Mesothelial cell of epicardium (in vitro differentiated cells): ENCODE measurements around the gene TOLLIP. TPM values are rescaled to one million over a fixed set of nuclear protein-coding genes. Genes with fewer than 3 reads are reported as not detected.

Experiments
- DNase-seq, 2 experiments: peaks; one replicate each; pipeline ENCODE4 v3.0.0; 2021; ENCODE audit warnings: low spot score in 2 of 2; ENCODE audit not compliant: unreplicated experiment in 2 of 2
- H3K27ac Mint-ChIP-seq: 2 replicates; pipeline ENCODE4 v1.8.0; 2021; ENCODE audit warnings: mixed read lengths
- H3K27me3 Mint-ChIP-seq: 2 replicates; pipeline ENCODE4 v1.8.0; 2021; ENCODE audit warnings: low read depth, mixed read lengths
- H3K36me3 Mint-ChIP-seq: 2 replicates; pipeline ENCODE4 v1.8.0; 2021; ENCODE audit warnings: mixed read lengths
- H3K4me1 Mint-ChIP-seq: 2 replicates; pipeline ENCODE4 v1.8.0; 2021; ENCODE audit warnings: mixed read lengths
- H3K4me3 Mint-ChIP-seq: 2 replicates; pipeline ENCODE4 v1.8.0; 2021; ENCODE audit warnings: mild to moderate bottlenecking, moderate library complexity, mixed read lengths
- H3K9me3 Mint-ChIP-seq: 2 replicates; pipeline ENCODE4 v1.8.0; 2021; ENCODE audit warnings: mixed read lengths
- total RNA-seq: library from RNA; stranded (reverse); gene quantifications from 3 replicates; pipeline ENCODE4 v1.2.1, GENCODE V29; 2021
- TF ChIP-seq, protein P1 (sequence below): fragments of 200-600 bp; sonication (generic); IDR thresholded peaks from one replicate; pipeline ENCODE4 v1.5.0; 2021; ENCODE audit warnings: antibody characterized with exemption; ENCODE audit not compliant: unreplicated experiment

Gene TOLLIP
- total RNA-seq, 1 donor from 2014 or later, result 43.2 TPM

- Mint-ChIP-seq H3K4me1 (no peaks in the 10 kb centered on the region), H3K27ac (no peak overlapping the region), H3K36me3 (no peaks in the 10 kb centered on the region), H3K4me3 (no peak overlapping the region), H3K9me3 (no peaks in the 10 kb centered on the region), H3K27me3 (peaks cover 3% of the 10 kb centered on the region)
- TF ChIP-seq, protein P1, sequence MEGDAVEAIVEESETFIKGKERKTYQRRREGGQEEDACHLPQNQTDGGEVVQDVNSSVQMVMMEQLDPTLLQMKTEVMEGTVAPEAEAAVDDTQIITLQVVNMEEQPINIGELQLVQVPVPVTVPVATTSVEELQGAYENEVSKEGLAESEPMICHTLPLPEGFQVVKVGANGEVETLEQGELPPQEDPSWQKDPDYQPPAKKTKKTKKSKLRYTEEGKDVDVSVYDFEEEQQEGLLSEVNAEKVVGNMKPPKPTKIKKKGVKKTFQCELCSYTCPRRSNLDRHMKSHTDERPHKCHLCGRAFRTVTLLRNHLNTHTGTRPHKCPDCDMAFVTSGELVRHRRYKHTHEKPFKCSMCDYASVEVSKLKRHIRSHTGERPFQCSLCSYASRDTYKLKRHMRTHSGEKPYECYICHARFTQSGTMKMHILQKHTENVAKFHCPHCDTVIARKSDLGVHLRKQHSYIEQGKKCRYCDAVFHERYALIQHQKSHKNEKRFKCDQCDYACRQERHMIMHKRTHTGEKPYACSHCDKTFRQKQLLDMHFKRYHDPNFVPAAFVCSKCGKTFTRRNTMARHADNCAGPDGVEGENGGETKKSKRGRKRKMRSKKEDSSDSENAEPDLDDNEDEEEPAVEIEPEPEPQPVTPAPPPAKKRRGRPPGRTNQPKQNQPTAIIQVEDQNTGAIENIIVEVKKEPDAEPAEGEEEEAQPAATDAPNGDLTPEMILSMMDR, result no peak
- DNase-seq, result peak in 1 of 2 experiments; percentile 14
These were observed 81.2 kb downstream of the TOLLIP start for GRCh38 chr11:1228101-1228821.

DNA sequence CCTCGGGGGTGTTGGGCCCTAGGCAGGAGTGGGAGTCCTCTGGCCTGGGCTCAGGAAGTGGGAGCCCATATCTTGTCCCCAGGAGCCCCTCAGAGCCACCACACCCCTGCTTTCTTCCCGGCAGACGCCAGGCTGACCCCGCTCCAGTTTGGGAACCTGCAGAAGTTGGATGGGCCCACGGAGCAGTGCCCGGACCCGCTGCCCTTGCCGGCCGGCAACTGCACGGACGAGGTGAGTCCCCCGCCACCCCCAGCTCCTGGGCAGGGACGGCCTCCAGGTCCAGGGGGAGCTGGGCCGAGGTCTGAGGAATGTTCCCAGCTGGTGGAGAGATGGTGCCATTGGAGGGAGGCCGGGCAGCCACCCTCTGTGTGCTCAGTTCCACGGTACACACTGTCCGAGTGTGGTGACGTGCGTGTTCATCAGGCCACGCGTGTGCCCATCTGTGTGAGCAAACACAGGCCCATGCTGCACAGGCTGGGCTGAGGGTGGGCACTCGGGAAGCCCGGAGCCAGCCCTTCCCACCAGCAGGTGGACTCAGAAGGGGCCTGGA, 81.8 kb downstream of the TOLLIP start:
- Mint-ChIP-seq H3K9me3 (no peaks in the 10 kb centered on the region), H3K27me3 (peaks cover 3% of the 10 kb centered on the region), H3K36me3 (no peaks in the 10 kb centered on the region), H3K4me3 (no peak overlapping the region), H3K4me1 (no peaks in the 10 kb centered on the region), H3K27ac (no peak overlapping the region)
- TF ChIP-seq, protein P1, result no peak
- no peak for DNase-seq

DNA sequence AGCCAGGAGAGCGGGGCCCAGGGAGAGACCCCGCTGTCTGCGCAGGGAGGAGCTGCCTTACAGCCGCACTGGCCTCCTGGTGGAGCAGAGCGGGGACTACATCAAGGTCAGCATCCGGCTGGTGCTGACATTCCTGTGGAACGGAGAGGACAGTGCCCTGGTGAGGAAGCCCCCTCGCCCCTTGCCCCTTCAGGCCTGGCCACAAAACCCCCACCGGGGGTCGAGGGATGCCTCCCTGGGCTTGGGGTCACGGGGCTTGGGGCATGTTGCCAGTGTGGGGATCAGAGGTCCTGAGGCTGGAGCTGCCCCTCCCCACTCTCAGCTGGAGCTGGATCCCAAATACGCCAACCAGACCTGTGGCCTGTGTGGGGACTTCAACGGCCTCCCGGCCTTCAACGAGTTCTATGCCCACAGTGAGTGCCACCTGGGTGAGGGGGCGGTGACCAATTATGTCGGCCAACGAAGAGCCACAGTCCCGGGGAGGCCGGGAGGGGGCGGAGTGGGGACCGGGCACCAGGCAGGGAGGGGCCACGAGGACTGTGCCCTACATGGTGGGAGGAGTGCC, 82.4 kb downstream of the TOLLIP start:
- DNase-seq, result peak in 1 of 2 experiments; percentile 15
- Mint-ChIP-seq H3K9me3 (no peaks in the 10 kb centered on the region), H3K27ac (no peak overlapping the region), H3K36me3 (no peaks in the 10 kb centered on the region), H3K27me3 (peaks cover 3% of the 10 kb centered on the region), H3K4me3 (no peak overlapping the region), H3K4me1 (no peaks in the 10 kb centered on the region)
- TF ChIP-seq, protein P1, result peak; percentile 27

DNA sequence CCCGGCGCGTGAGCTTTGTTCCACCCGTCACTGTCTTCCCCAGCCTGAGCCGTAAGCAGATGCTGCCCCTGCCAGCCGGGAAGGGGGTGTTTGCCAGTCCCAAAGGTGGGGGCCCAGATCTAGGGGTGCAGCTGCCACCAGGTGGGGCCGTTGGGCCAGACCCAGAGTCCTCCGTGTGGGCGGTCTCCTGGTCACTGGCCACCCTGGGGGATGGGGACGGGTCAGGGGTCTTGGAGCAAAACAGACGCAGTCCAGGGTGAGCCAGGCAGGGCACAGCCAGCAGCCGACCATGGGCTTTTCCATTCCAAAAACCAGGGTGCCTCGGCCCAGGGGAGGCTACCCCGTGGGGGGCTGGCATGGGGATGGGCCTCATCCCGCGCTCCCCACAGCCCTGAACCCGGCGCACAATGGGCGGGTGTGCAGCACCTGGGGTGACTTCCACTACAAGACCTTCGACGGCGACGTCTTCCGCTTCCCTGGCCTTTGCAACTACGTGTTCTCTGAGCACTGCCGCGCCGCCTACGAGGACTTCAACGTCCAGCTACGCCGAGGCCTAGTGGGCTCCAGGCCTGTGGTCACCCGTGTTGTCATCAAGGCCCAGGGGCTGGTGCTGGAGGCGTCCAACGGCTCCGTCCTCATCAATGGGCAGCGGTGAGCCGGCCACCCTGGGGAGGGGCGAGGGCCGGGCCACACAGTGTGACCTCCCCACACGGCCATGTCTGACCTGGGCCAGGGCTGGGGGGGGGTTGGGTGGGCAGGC, 83.0 kb downstream of the TOLLIP start:
- TF ChIP-seq, protein P1, result no peak
- Mint-ChIP-seq H3K4me3 (no peak overlapping the region), H3K4me1 (no peaks in the 10 kb centered on the region), H3K27me3 (peaks cover 5% of the 10 kb centered on the region), H3K27ac (no peak overlapping the region), H3K36me3 (no peaks in the 10 kb centered on the region), H3K9me3 (no peaks in the 10 kb centered on the region)
- peak; percentile 18 to 39 for DNase-seq

GRCh38 chr11:1225386-1226225, 83.8 kb downstream of the TOLLIP start:
- TF ChIP-seq, protein P1, result no peak
- H3K27ac Mint-ChIP-seq, result no peak overlapping the region

More at GRCh38 chr11:1225386-1226225, 83.8 kb downstream of the TOLLIP start:
- Mint-ChIP-seq H3K9me3 (no peaks in the 10 kb centered on the region), H3K27me3 (peaks cover 10% of the 10 kb centered on the region), H3K4me1 (no peaks in the 10 kb centered on the region), H3K36me3 (no peaks in the 10 kb centered on the region), H3K4me3 (no peak overlapping the region)
- peak; percentile 15 to 37 for DNase-seq
